IPS-NIHi7 (cell line): ENCODE results near the gene ZNF417.
"Not testable (repeated sequence)": the region's sequence is repeated elsewhere in the genome, so short reads cannot be mapped to it uniquely, and the experiment has no call there.

Experiments
- DNase-seq: peaks from one replicate; pipeline ENCODE4 v3.0.0; 2012; ENCODE audit warnings: mixed read lengths; ENCODE audit errors: extremely low spot score

Gene ZNF417

GRCh38 chr19:57887195-57887941, 29.0 kb downstream of the ZNF417 start:
- DNase-seq = peak; percentile 25

GRCh38 chr19:57886046-57886445, 30.3 kb downstream of the ZNF417 start:
- peak; percentile 12 for DNase-seq

GRCh38 chr19:57873883-57874799, 42.3 kb downstream of the ZNF417 start:
- not testable (repeated sequence) for DNase-seq

- no peak for DNase-seq
These were observed 43.9 kb downstream of the ZNF417 start for GRCh38 chr19:57872450-57872849.

- no peak for DNase-seq
These were observed 46.2 kb downstream of the ZNF417 start for GRCh38 chr19:57870225-57870624.

GRCh38 chr19:57869655-57870054, 46.7 kb downstream of the ZNF417 start:
- not testable (repeated sequence) for DNase-seq

- no peak for DNase-seq
These were observed 48.4 kb downstream of the ZNF417 start for GRCh38 chr19:57867868-57868492.
